Karpas-422 (cell line): ENCODE data around the gene ZIC2. TPM values are rescaled to one million over a fixed set of nuclear protein-coding genes. Genes with fewer than 3 reads are reported as not detected.
A peak's percentile ranks its signal among the peaks of the same experiment; 100 is the strongest.

Experiments
- DNase-seq: peaks from one replicate; pipeline ENCODE4 v3.0.0-alpha.2; 2015
- H2AFZ ChIP-seq: fragments of 200-600 bp; sonication (generic); 2 replicates; pipeline ENCODE4 v1.6.1; 2014; ENCODE audit warnings: antibody characterized with exemption, low read length, mixed read lengths
- H3K27ac ChIP-seq: fragments of 200-600 bp; sonication (generic); 2 replicates; pipeline ENCODE4 v1.5.1; 2014; ENCODE audit warnings: mild to moderate bottlenecking, low read length, moderate library complexity
- H3K27me3 ChIP-seq: fragments of 200-600 bp; sonication (generic); 2 replicates; pipeline ENCODE4 v1.6.1; 2014; ENCODE audit warnings: low read length, mixed read lengths
- H3K36me3 ChIP-seq: fragments of 200-600 bp; sonication (generic); 2 replicates; pipeline ENCODE4 v1.6.1; 2014; ENCODE audit warnings: low read length, mixed read lengths; ENCODE audit not compliant: insufficient read depth
- H3K4me1 ChIP-seq: fragments of 200-600 bp; sonication (generic); 2 replicates; pipeline ENCODE4 v1.6.1; 2014; ENCODE audit warnings: mild to moderate bottlenecking, low read length, mixed read lengths
- H3K4me2 ChIP-seq: fragments of 200-600 bp; sonication (generic); 2 replicates; pipeline ENCODE4 v1.6.1; 2014; ENCODE audit warnings: low read length, low read depth, mild to moderate bottlenecking; ENCODE audit not compliant: poor library complexity, severe bottlenecking
- H3K4me3 ChIP-seq: fragments of 200-600 bp; sonication (generic); 2 replicates; pipeline ENCODE4 v1.5.1; 2014; ENCODE audit warnings: mild to moderate bottlenecking, antibody characterized with exemption, low read length, mixed read lengths
- H3K79me2 ChIP-seq: fragments of 200-600 bp; sonication (generic); 2 replicates; pipeline ENCODE4 v1.6.1; 2014; ENCODE audit warnings: mild to moderate bottlenecking, low read length, mixed read lengths
- H3K9ac ChIP-seq: fragments of 200-600 bp; sonication (generic); 2 replicates; pipeline ENCODE4 v1.6.0; 2014; ENCODE audit warnings: low read length
- H3K9me2 ChIP-seq: fragments of 200-600 bp; sonication (generic), shearing (Covaris generic); replicated peaks from 2 replicates; pipeline ENCODE4 v1.6.0; 2014; ENCODE audit warnings: mild to moderate bottlenecking, low read length, moderate library complexity; ENCODE audit not compliant: insufficient read depth
- H3K9me3 ChIP-seq: fragments of 300-700, 200-600 bp; sonication (generic); 2 replicates; pipeline ENCODE4 v1.6.1; 2014; ENCODE audit warnings: low read length, mixed read lengths
- H4K20me1 ChIP-seq: fragments of 200-600 bp; sonication (generic); 2 replicates; pipeline ENCODE4 v1.6.1; 2014; ENCODE audit warnings: mild to moderate bottlenecking, antibody characterized with exemption, low read length, low read depth; ENCODE audit not compliant: insufficient read depth
- total RNA-seq: library from RNA; depleted of rRNA; stranded (reverse); fragments of >200 nt; shearing (Covaris generic); gene quantifications from 2 replicates; pipeline ENCODE4 v1.2.3, GENCODE V29; 2014; ENCODE audit warnings: low replicate concordance

The ZIC2 gene
- total RNA-seq, 1 experiment from 2014 or later = not detected

DNA sequence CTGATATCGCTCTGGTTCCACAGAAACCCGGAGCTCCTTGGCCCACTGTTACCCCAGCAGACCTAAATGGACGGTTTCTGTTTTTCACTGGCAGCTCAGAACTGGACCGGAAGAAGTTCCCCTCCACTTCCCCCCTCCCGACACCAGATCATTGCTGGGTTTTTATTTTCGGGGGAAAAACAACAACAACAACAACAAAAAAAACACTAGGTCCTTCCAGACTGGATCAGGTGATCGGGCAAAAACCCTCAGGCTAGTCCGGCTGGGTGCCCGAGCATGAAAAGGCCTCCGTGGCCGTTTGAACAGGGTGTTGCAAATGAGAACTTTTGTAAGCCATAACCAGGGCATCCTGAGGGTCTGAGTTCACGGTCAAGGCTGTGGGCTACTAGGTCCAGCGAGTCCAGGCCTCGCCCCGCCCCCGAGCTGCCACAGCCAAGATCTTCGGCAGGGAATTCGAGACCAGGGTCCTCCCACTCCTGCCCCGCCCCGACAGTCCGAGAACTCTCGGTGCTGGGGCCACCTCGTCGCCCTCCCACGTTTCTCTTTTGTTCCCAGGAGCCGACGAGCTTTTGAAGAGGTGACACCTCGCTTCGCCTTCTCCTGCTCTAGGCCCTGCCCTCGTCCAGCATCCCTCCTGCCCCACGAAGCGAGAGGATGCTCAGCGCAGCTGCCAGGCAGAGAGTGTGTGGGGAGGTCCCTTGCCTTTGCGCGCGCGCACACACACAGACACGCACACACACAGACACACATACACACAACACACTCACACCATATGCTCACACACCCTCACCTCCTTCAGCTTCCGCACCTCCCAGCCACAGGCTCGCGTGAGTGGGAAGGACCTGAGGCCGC, 8.8 kb downstream of the ZIC2 start:
- H3K4me2 ChIP-seq = no peak overlapping the region
- no peaks in the 10 kb centered on the region for H3K27me3 ChIP-seq

DNA sequence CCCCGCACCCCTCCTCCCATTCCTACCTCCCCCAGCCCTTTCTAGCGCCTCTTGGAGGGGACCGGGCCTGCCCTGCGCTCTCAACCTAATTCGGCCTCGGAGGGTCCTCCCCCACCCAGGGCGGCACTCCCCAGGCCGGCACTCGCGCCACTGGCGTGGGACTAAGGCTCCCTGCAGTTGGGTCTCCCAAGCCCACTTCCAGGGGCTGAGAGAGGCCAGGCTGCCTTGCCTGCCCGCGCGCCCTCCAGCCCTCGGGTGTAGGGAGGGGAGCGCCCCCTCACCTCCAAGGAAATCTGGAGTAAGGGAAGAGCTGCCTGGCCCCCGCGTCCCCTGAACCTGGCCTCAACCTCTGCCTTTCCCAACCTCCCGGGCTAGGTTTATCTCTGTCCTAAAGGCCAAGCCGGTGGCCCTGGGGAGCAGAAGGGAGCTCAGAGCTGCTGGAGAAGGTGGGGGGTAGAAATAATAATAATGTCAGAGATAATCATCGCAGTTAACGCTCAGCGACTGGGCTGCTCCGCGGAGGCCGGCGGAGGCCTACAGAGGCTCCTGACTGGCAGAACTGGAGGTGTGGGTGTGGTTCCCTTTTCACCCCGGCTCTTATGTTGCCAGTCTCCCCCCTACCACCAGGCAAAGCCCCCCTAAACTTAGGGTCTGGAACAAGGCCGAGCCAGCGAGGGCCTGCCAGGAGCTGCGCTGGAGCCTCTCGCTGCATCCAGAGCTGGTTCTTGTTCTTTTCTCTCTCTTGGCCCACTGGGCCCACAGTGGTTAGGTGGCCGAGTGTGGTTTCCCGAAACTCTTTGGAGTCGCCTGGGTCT, 9.6 kb downstream of the ZIC2 start:
- Histone ChIP-seq H3K79me2 (no peaks in the 10 kb centered on the region), H3K9me2 (no peaks in the 10 kb centered on the region), H3K36me3 (no peaks in the 10 kb centered on the region), H4K20me1 (no peaks in the 10 kb centered on the region), H2AFZ (no peak overlapping the region), H3K27me3 (no peaks in the 10 kb centered on the region), H3K4me2 (no peak overlapping the region), H3K9me3 (no peaks in the 10 kb centered on the region), H3K9ac (no peak overlapping the region), H3K27ac (no peak overlapping the region), H3K4me3 (no peak overlapping the region), H3K4me1 (peaks cover 25% of the 10 kb centered on the region)
- DNase-seq = no peak

More for the DNA sequence above, 8.8 kb downstream of the ZIC2 start:
- no peak for DNase-seq
- no peaks in the 10 kb centered on the region for H3K36me3 ChIP-seq
- no peak overlapping the region for H3K9ac ChIP-seq
- no peaks in the 10 kb centered on the region for H3K79me2 ChIP-seq
- H3K9me2 ChIP-seq = no peaks in the 10 kb centered on the region
- H3K4me3 ChIP-seq = no peak overlapping the region
- H2AFZ ChIP-seq = no peak overlapping the region
- H4K20me1 ChIP-seq = no peaks in the 10 kb centered on the region
- H3K9me3 ChIP-seq = no peaks in the 10 kb centered on the region
- peaks cover 25% of the 10 kb centered on the region for H3K4me1 ChIP-seq
- H3K27ac ChIP-seq = no peak overlapping the region

GRCh38 chr13:99991828-99992775, 10.5 kb downstream of the ZIC2 start:
- no peaks in the 10 kb centered on the region for H3K9me2 ChIP-seq
- no peak overlapping the region for H3K27ac ChIP-seq
- H3K4me1 ChIP-seq = peaks cover 21% of the 10 kb centered on the region
- no peaks in the 10 kb centered on the region for H3K9me3 ChIP-seq
- no peaks in the 10 kb centered on the region for H3K36me3 ChIP-seq
- peak overlapping the region; percentile 33 for H3K4me2 ChIP-seq
- no peaks in the 10 kb centered on the region for H3K79me2 ChIP-seq
- H2AFZ ChIP-seq = no peak overlapping the region
- no peaks in the 10 kb centered on the region for H4K20me1 ChIP-seq
- no peak overlapping the region for H3K4me3 ChIP-seq
- H3K9ac ChIP-seq = no peak overlapping the region
- H3K27me3 ChIP-seq = no peaks in the 10 kb centered on the region
- DNase-seq = no peak

DNA sequence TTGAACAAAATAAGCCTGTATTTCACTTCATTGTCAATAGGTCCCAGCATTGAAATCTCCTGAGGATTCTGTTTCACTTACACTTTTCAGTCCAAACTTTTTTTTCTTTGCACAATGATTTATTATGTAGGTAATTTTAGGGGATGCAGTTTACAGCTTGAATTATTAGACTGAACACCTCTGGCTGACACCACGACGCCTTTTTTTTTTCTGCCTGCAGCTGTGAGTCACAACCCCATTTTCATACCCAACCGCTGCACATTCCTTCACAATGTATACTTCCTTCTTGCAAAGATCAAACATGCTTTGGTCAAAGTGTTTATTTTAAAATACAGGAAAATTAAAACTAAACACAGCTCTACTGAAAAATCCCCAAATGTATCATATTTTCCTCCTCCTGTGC, 11.4 kb downstream of the ZIC2 start:
- no peak overlapping the region for H3K9ac ChIP-seq
- H3K36me3 ChIP-seq = no peaks in the 10 kb centered on the region
- H3K4me1 ChIP-seq = peaks cover 17% of the 10 kb centered on the region
- H3K9me2 ChIP-seq = no peaks in the 10 kb centered on the region
- peak overlapping the region; percentile 33 for H3K4me2 ChIP-seq
- H3K4me3 ChIP-seq = no peak overlapping the region
- no peak overlapping the region; the same call in 1 of the 2 replicates for H2AFZ ChIP-seq
- H3K27ac ChIP-seq = no peak overlapping the region
- no peaks in the 10 kb centered on the region for H4K20me1 ChIP-seq
- H3K9me3 ChIP-seq = no peaks in the 10 kb centered on the region
- DNase-seq = no peak
- H3K27me3 ChIP-seq = no peaks in the 10 kb centered on the region
- no peaks in the 10 kb centered on the region for H3K79me2 ChIP-seq

DNA sequence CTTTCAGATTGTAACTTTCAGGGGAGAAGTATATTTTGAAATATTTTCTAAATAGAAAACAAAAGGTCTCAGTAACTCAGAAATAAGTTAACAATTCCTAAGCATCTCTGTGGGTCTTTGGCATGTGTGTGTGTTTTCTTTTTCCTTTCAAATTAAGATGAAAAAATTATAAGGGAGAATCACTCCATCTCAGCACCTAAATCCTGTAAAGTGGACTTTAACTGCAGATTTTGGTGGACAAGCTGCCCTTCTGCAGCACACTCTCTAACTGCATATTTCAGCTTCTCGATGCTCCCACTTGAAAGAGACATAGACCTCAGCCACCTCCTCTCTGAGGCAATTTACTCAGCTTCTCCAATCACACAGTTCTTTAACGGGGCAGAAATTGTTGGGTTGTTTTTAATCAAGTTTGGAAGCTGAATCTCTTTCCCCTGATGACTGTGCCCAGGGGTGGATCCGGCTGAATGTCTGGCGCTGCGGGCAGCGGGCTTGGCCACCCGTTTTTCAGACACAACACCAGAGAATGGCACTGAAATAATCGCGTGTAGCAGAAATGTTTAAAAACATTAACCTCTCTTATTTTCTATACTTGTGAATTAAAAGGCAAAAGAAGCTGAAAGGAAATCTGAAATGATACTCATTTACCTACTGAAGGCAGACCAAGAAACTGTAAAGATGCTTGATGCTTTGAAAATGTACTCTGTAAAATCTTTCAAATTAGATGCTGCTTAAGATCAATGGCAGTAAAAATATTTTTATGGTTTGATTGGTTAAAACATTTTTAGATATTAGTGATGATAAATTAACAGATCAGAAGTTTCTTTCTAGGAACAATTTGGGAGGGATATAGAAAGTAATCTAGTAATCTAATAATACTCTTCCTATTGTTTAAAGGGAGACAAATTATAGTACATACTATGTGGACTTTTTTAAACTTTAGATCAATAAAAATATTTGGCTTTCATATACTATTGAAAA, 12.4 kb downstream of the ZIC2 start:
- no peak overlapping the region for H3K4me3 ChIP-seq
- no peaks in the 10 kb centered on the region for H3K27me3 ChIP-seq
- H4K20me1 ChIP-seq = no peaks in the 10 kb centered on the region
- no peak overlapping the region for H3K27ac ChIP-seq
- no peaks in the 10 kb centered on the region for H3K36me3 ChIP-seq
- H3K9ac ChIP-seq = no peak overlapping the region
- no peaks in the 10 kb centered on the region for H3K79me2 ChIP-seq
- H3K9me2 ChIP-seq = no peaks in the 10 kb centered on the region
- peak overlapping the region; percentile 35; the same call in 1 of the 2 replicates for H2AFZ ChIP-seq
- DNase-seq = no peak
- peaks cover 17% of the 10 kb centered on the region for H3K4me1 ChIP-seq
- H3K9me3 ChIP-seq = no peaks in the 10 kb centered on the region
- peak overlapping the region; percentile 33 for H3K4me2 ChIP-seq

DNA sequence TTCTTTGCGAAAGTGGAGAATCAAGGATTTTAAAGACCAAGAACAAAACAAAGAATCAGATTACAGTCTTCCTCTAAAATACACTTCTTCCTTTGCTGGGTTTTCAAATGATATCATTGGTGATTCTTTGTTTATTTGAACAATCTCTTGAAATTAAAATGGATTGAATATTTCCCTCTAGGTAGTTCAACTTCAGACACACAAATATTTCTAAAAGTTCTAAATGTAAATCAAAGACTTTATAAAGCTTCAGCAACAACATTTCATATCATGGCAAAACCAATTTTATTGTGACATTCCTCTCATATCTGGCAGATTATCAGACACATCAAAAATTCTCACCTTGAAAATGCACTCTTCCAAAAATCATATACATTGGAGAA, 13.0 kb downstream of the ZIC2 start:
- Histone ChIP-seq H3K79me2 (no peaks in the 10 kb centered on the region), H3K9me2 (no peaks in the 10 kb centered on the region), H3K4me1 (peaks cover 17% of the 10 kb centered on the region), H3K4me2 (no peak overlapping the region), H3K27ac (no peak overlapping the region), H3K9me3 (no peaks in the 10 kb centered on the region), H3K4me3 (no peak overlapping the region), H2AFZ (no peak overlapping the region), H3K27me3 (no peaks in the 10 kb centered on the region), H4K20me1 (no peaks in the 10 kb centered on the region), H3K36me3 (no peaks in the 10 kb centered on the region), H3K9ac (no peak overlapping the region)
- DNase-seq = no peak

DNA sequence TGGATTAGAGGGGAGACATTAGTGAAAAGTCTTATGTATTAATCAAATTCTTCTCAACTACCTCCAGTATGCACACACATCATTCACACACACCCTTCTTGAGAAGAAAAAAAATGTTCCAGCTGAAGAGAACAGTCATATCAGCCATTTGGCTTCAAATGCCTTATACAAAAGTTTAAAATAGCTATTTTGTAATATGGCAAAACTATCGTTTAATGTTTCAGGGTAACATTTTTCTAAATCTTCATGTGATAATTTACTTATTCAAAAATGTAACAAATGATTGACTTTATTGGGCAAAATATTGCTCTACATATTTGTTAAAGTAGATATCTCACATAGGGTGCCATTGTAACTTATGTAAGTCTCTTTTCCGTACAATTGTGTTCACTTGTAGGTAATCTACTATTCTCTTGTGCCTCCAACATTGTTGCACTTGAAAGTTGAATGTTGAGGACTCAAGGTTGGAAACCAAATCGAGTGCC, 13.6 kb downstream of the ZIC2 start:
- H3K27ac ChIP-seq = no peak overlapping the region
- H3K36me3 ChIP-seq = no peaks in the 10 kb centered on the region
- H2AFZ ChIP-seq = no peak overlapping the region
- peaks cover 17% of the 10 kb centered on the region for H3K4me1 ChIP-seq
- no peaks in the 10 kb centered on the region for H4K20me1 ChIP-seq
- H3K4me2 ChIP-seq = no peak overlapping the region
- H3K9me3 ChIP-seq = no peaks in the 10 kb centered on the region
- H3K79me2 ChIP-seq = no peaks in the 10 kb centered on the region
- H3K9me2 ChIP-seq = no peaks in the 10 kb centered on the region
- H3K9ac ChIP-seq = no peak overlapping the region
- no peak for DNase-seq
- no peaks in the 10 kb centered on the region for H3K27me3 ChIP-seq
- no peak overlapping the region for H3K4me3 ChIP-seq
